ENCODE results near the gene TMEM187. TPM values are rescaled to one million over a fixed set of nuclear protein-coding genes. Genes with fewer than 3 reads are reported as not detected.

The TMEM187 gene
- total RNA-seq, 1 donor from 2014 or later, result 8.6 TPM

DNA sequence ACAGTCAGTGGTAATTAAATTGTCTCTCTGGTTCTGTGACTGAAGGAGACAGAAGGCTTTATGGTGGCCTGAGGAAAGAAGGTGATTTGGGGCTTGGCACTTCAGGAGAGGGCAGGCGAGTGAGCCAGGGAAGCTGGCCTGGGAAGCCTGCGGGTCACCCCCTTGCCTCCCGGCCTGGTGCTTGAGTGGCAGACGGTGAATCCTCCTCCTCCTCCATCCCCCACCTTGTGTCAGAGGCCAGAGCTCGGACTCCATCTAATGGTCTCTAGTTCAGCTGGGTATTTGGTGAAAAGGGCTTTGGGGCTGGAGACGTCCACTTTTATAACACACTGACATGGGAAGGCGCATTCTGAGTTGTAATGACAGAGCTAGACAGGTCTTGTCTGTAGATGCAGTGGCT is 8.7 kb downstream of the TMEM187 start:
- no peaks in the 10 kb centered on the region for H3K27me3 Mint-ChIP-seq (ENCODE audit: low read depth, unreplicated experiment)
- no peaks in the 10 kb centered on the region for H3K4me1 Mint-ChIP-seq (ENCODE audit: low read depth, unreplicated experiment)
- H3K27ac Mint-ChIP-seq (ENCODE audit: unreplicated experiment), result peak overlapping the region; percentile 12

DNA sequence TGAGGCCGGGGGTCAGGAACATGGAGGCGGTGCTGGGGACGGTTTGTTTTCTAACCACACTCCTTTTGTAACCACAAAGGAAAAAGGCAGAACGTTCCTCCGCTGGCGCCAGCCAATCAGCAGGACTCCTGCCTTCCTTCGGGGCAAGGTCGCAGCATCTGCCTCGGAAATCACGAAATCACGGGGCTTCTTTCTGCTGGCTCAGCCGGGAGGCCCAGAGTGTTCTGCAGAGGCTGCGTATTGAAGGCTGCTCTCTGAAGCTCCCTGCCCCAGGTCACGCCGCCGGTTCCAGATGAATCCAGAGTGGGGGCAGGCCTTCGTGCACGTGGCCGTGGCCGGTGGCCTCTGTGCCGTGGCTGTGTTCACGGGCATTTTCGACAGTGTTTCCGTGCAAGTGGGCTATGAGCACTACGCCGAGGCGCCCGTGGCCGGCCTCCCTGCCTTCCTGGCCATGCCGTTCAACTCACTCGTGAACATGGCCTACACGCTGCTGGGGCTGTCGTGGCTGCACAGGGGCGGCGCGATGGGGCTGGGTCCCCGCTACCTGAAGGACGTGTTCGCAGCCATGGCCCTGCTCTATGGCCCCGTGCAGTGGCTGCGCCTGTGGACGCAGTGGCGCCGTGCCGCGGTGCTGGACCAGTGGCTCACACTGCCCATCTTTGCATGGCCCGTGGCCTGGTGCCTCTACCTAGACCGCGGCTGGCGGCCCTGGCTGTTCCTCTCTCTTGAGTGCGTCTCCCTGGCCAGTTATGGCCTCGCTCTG is 9.4 kb downstream of the TMEM187 start:
- Histone ChIP-seq H2AFZ (ENCODE audit: low read depth, low read length) (no peak overlapping the region), H3K27ac (ENCODE audit: low read depth, low read length) (no peak overlapping the region), H3K9me3 (ENCODE audit: insufficient read depth, low read depth, low read length) (no peaks in the 10 kb centered on the region), H3K4me3 (ENCODE audit: insufficient read depth, low read depth, low read length) (no peak overlapping the region), H3K4me2 (ENCODE audit: low read length) (no peak overlapping the region), H3K4me1 (ENCODE audit: insufficient read depth, low read length) (no peaks in the 10 kb centered on the region), H4K20me1 (ENCODE audit: insufficient read depth, low read length) (no peaks in the 10 kb centered on the region), H3K9ac (ENCODE audit: low read length) (no peak overlapping the region), H3K79me2 (ENCODE audit: insufficient read depth, low read length) (no peaks in the 10 kb centered on the region), H3K27me3 (ENCODE audit: insufficient read depth, low read length) (no peaks in the 10 kb centered on the region), H3K36me3 (ENCODE audit: insufficient read depth, low read length) (no peaks in the 10 kb centered on the region)
- H3K4me1 Mint-ChIP-seq (ENCODE audit: low read depth, unreplicated experiment), result no peaks in the 10 kb centered on the region
- TF ChIP-seq CTCF (IDR thresholded peaks at IDR 0.05; ENCODE audit: insufficient read depth, low read depth, low read length) (no peak), EZH2 (IDR thresholded peaks at IDR 0.05; ENCODE audit: insufficient read depth, low read length) (no peak)
- H3K27me3 Mint-ChIP-seq (ENCODE audit: low read depth, unreplicated experiment), result no peaks in the 10 kb centered on the region
- H3K36me3 Mint-ChIP-seq (ENCODE audit: low read depth, unreplicated experiment), result peaks cover 3% of the 10 kb centered on the region
- no peak overlapping the region for H3K4me3 Mint-ChIP-seq (ENCODE audit: unreplicated experiment)
- DNase-seq (ENCODE audit: low read depth) (no peak), FAIRE-seq (no peak)
- H3K9me3 Mint-ChIP-seq (ENCODE audit: unreplicated experiment), result no peaks in the 10 kb centered on the region
- H3K27ac Mint-ChIP-seq (ENCODE audit: unreplicated experiment), result no peak overlapping the region

More for the DNA sequence above, 8.7 kb downstream of the TMEM187 start:
- Mint-ChIP-seq H3K9me3 (ENCODE audit: unreplicated experiment) (no peaks in the 10 kb centered on the region), H3K4me3 (ENCODE audit: unreplicated experiment) (no peak overlapping the region), H3K36me3 (ENCODE audit: low read depth, unreplicated experiment) (peaks cover 3% of the 10 kb centered on the region)
- no peaks in the 10 kb centered on the region for H3K9me3 ChIP-seq (ENCODE audit: insufficient read depth, low read depth, low read length)
- no peaks in the 10 kb centered on the region for H3K27me3 ChIP-seq (ENCODE audit: insufficient read depth, low read length)
- H4K20me1 ChIP-seq (ENCODE audit: insufficient read depth, low read length), result no peaks in the 10 kb centered on the region
- H3K4me2 ChIP-seq (ENCODE audit: low read length), result no peak overlapping the region
- no peak overlapping the region for H2AFZ ChIP-seq (ENCODE audit: low read depth, low read length)
- no peak overlapping the region for H3K4me3 ChIP-seq (ENCODE audit: insufficient read depth, low read depth, low read length)
- H3K79me2 ChIP-seq (ENCODE audit: insufficient read depth, low read length), result no peaks in the 10 kb centered on the region
- H3K27ac ChIP-seq (ENCODE audit: low read depth, low read length), result no peak overlapping the region
- H3K4me1 ChIP-seq (ENCODE audit: insufficient read depth, low read length), result no peaks in the 10 kb centered on the region
- FAIRE-seq (peak; percentile 66), DNase-seq (ENCODE audit: low read depth) (no peak)
- no peak overlapping the region for H3K9ac ChIP-seq (ENCODE audit: low read length)
- H3K36me3 ChIP-seq (ENCODE audit: insufficient read depth, low read length), result no peaks in the 10 kb centered on the region
- TF ChIP-seq CTCF (IDR thresholded peaks at IDR 0.05; ENCODE audit: insufficient read depth, low read depth, low read length) (no peak), EZH2 (IDR thresholded peaks at IDR 0.05; ENCODE audit: insufficient read depth, low read length) (no peak)

GRCh38 chrX:153983321-153983801 is 10.8 kb downstream of the TMEM187 start:
- TF ChIP-seq CTCF (IDR thresholded peaks at IDR 0.05; ENCODE audit: insufficient read depth, low read depth, low read length) (no peak), EZH2 (IDR thresholded peaks at IDR 0.05; ENCODE audit: insufficient read depth, low read length) (no peak)

More at GRCh38 chrX:153983321-153983801, 10.8 kb downstream of the TMEM187 start:
- H3K9me3 ChIP-seq (ENCODE audit: insufficient read depth, low read depth, low read length), result no peaks in the 10 kb centered on the region
- H3K4me1 Mint-ChIP-seq (ENCODE audit: low read depth, unreplicated experiment), result no peaks in the 10 kb centered on the region
- FAIRE-seq, result no peak
- H3K9ac ChIP-seq (ENCODE audit: low read length), result no peak overlapping the region
- no peaks in the 10 kb centered on the region for H3K27me3 Mint-ChIP-seq (ENCODE audit: low read depth, unreplicated experiment)
- no peak for DNase-seq (ENCODE audit: low read depth)
- H3K27ac ChIP-seq (ENCODE audit: low read depth, low read length), result no peak overlapping the region
- no peak overlapping the region for H3K27ac Mint-ChIP-seq (ENCODE audit: unreplicated experiment)
- H3K4me3 ChIP-seq (ENCODE audit: insufficient read depth, low read depth, low read length), result no peak overlapping the region
- H3K9me3 Mint-ChIP-seq (ENCODE audit: unreplicated experiment), result no peaks in the 10 kb centered on the region
- no peaks in the 10 kb centered on the region for H4K20me1 ChIP-seq (ENCODE audit: insufficient read depth, low read length)
- no peak overlapping the region for H2AFZ ChIP-seq (ENCODE audit: low read depth, low read length)
- no peaks in the 10 kb centered on the region for H3K79me2 ChIP-seq (ENCODE audit: insufficient read depth, low read length)
- H3K4me3 Mint-ChIP-seq (ENCODE audit: unreplicated experiment), result no peak overlapping the region
- no peaks in the 10 kb centered on the region for H3K27me3 ChIP-seq (ENCODE audit: insufficient read depth, low read length)
- no peak overlapping the region for H3K4me2 ChIP-seq (ENCODE audit: low read length)
- no peaks in the 10 kb centered on the region for H3K4me1 ChIP-seq (ENCODE audit: insufficient read depth, low read length)
- H3K36me3 ChIP-seq (ENCODE audit: insufficient read depth, low read length), result no peaks in the 10 kb centered on the region
- H3K36me3 Mint-ChIP-seq (ENCODE audit: low read depth, unreplicated experiment), result peaks cover 3% of the 10 kb centered on the region
